Endothelial cell of umbilical vein (primary cell): Measurements from ENCODE around the gene GADL1. TPM values are rescaled to one million over a fixed set of nuclear protein-coding genes. Genes with fewer than 3 reads are reported as not detected.

ENCODE experiments used
- BruUV-seq: library from RNA; stranded (reverse); fragments of 400-500 nt; replicated peaks from 2 replicates; lab custom pipeline; 2021; lab: Mats Ljungman, UMichigan
- CTCF ChIA-PET: fragments of 300-600, 350-600 bp; sonication (Branson Sonifier 250); formaldehyde crosslinking; loops from one replicate; lab custom pipeline; 2021; ENCODE audit warnings: antibody characterized with exemption, inconsistent platforms; lab: Charles Lee
- POLR2A ChIA-PET: fragments of 300-600, 350-600 bp; sonication (Branson Sonifier 250); formaldehyde crosslinking; loops from one replicate; lab custom pipeline; 2021; ENCODE audit warnings: antibody characterized with exemption, inconsistent platforms; lab: Charles Lee
- DNase-seq: peaks from one replicate; pipeline ENCODE4 v3.0.0-alpha.2; 2011; ENCODE audit warnings: low read depth, low spot score
- FAIRE-seq: peaks from 2 replicates; lab custom pipeline; 2011; peaks lifted over from hg19 to GRCh38; lab: Jason Lieb, UNC
- H2AFZ ChIP-seq: 2 replicates; pipeline ENCODE4 v1.6.0; 2012; ENCODE audit warnings: low read depth, low read length, control low read depth, inconsistent platforms
- H3K27ac ChIP-seq: 2 replicates; pipeline ENCODE4 v1.5.1; 2011; ENCODE audit warnings: low read depth, mild to moderate bottlenecking, control low read depth, low read length, moderate library complexity; ENCODE audit not compliant: insufficient read depth
- H3K27me3 ChIP-seq, 2 experiments: 2 replicates each; pipeline versions ENCODE4 v1.6.0 to v1.6.1; 2011; ENCODE audit warnings: low read length in 2 of 2, mixed read lengths in 1 of 2; ENCODE audit not compliant: control insufficient read depth in 2 of 2, insufficient read depth in 2 of 2
- H3K36me3 ChIP-seq, 2 experiments: 2 replicates in 1 of 2; 3 replicates in 1 of 2; pipeline ENCODE4 v1.5.1; 2011; ENCODE audit warnings: low read length in 2 of 2, mild to moderate bottlenecking in 1 of 2, moderate library complexity in 1 of 2; ENCODE audit not compliant: control insufficient read depth in 2 of 2, insufficient read depth in 2 of 2; ENCODE audit errors: extremely low read depth in 1 of 2
- H3K4me1 ChIP-seq: 3 replicates; pipeline ENCODE4 v1.5.1; 2011; ENCODE audit warnings: mild to moderate bottlenecking, low read length; ENCODE audit not compliant: control insufficient read depth, insufficient read depth; ENCODE audit errors: extremely low read depth
- H3K4me2 ChIP-seq: 2 replicates; pipeline ENCODE4 v1.6.1; 2011; ENCODE audit warnings: low read length, control low read depth, mixed read lengths; ENCODE audit not compliant: insufficient read depth
- H3K4me3 ChIP-seq, 3 experiments: fragments of 200-600 bp in 1 of 3; sonication (generic), shearing (Covaris generic) in 1 of 3; replicated peaks in 1 of 3; 2 replicates each; pipeline ENCODE4 v1.5.1; 2011 to 2016; ENCODE audit warnings: control low read depth in 3 of 3, low read length in 3 of 3, mild to moderate bottlenecking in 2 of 3, inconsistent platforms in 1 of 3, low read depth in 1 of 3, moderate library complexity in 1 of 3; ENCODE audit not compliant: insufficient read depth in 1 of 3
- H3K79me2 ChIP-seq: 2 replicates; pipeline ENCODE4 v1.6.0; 2012; ENCODE audit warnings: low read length, inconsistent platforms; ENCODE audit not compliant: control insufficient read depth, insufficient read depth
- H3K9ac ChIP-seq: replicated peaks from 2 replicates; pipeline ENCODE3; 2011; ENCODE audit warnings: low read length, control low read depth; ENCODE audit not compliant: insufficient read depth; ENCODE audit errors: extremely low read depth
- H3K9me1 ChIP-seq: replicated peaks from 3 replicates; pipeline ENCODE4 v1.6.0; 2011; ENCODE audit warnings: mild to moderate bottlenecking, low read length; ENCODE audit not compliant: control insufficient read depth, insufficient read depth; ENCODE audit errors: extremely low read depth
- H3K9me3 ChIP-seq: replicated peaks from 2 replicates; pipeline ENCODE4 v1.5.1; 2012; ENCODE audit warnings: low read length, inconsistent platforms; ENCODE audit not compliant: control insufficient read depth, insufficient read depth
- H4K20me1 ChIP-seq: replicated peaks from 2 replicates; pipeline ENCODE3; 2011; ENCODE audit warnings: mild to moderate bottlenecking, low read length; ENCODE audit not compliant: control insufficient read depth, insufficient read depth; ENCODE audit errors: extremely low read depth
- CTCF ChIP-seq, 2 donors: IDR thresholded peaks; 1 replicate in 1 of 2; 2 replicates in 1 of 2; pipeline ENCODE4 v1.5.1; 2011; ENCODE audit warnings: low read length in 2 of 2, mild to moderate bottlenecking in 2 of 2, moderate library complexity in 2 of 2, control low read depth in 1 of 2, inconsistent platforms in 1 of 2, low read depth in 1 of 2; ENCODE audit not compliant: insufficient read depth in 1 of 2; ENCODE audit errors: extremely low read depth in 1 of 2
- EZH2 ChIP-seq: IDR thresholded peaks from 2 replicates; pipeline ENCODE4 v1.6.1; 2012; ENCODE audit warnings: borderline replicate concordance, low read depth, mild to moderate bottlenecking, moderate library complexity, low read length, inconsistent platforms; ENCODE audit not compliant: severe bottlenecking
- FOS ChIP-seq: IDR thresholded peaks from 2 replicates; pipeline ENCODE4 v1.6.1; 2011; ENCODE audit warnings: mild to moderate bottlenecking, low read length, moderate library complexity, borderline replicate concordance; ENCODE audit not compliant: insufficient read depth
- GATA2 ChIP-seq: IDR thresholded peaks from 2 replicates; pipeline ENCODE4 v1.7.0; 2011; ENCODE audit warnings: low read depth, mild to moderate bottlenecking, moderate library complexity, mixed read lengths, low read length; ENCODE audit not compliant: insufficient read length, insufficient read depth
- JUN ChIP-seq: IDR thresholded peaks from 2 replicates; pipeline ENCODE4 v1.6.1; 2011; ENCODE audit warnings: borderline replicate concordance, low read depth; ENCODE audit not compliant: insufficient read length, insufficient read depth
- MAX ChIP-seq: IDR thresholded peaks from 2 replicates; pipeline ENCODE4 v1.6.1; 2011; ENCODE audit not compliant: insufficient read depth, insufficient read length
- MYC ChIP-seq: IDR thresholded peaks from one replicate; pipeline ENCODE4 v1.6.1; 2011; ENCODE audit warnings: mild to moderate bottlenecking, low read depth, low read length
- POLR2A ChIP-seq: IDR thresholded peaks from 2 replicates; pipeline ENCODE4 v1.6.1; 2012; ENCODE audit warnings: low read depth, mild to moderate bottlenecking, control low read depth, low read length
- POLR2AphosphoS5 ChIP-seq: IDR thresholded peaks from 2 replicates; pipeline ENCODE4 v1.6.1; 2012; ENCODE audit warnings: low read depth, mild to moderate bottlenecking, control low read depth, low read length, moderate library complexity; ENCODE audit not compliant: insufficient read depth
- dilution Hi-C: fragments of 300-500 bp; cut with MboI; formaldehyde crosslinking; loops from one replicate; pipeline ENCODE4 v1.15.0; 2019; ENCODE audit warnings: low sequenced_read_pairs; ENCODE audit not compliant: extremely low pct_ligation_motif_present
- intact Hi-C: fragments of 100-400 bp; cut with micrococcal nuclease; formaldehyde crosslinking; loops from one replicate; pipeline ENCODE4 v1.10.0; 2022
- polyA plus RNA-seq, 4 experiments: library from polyadenylated mRNA; depleted of rRNA in 3 of 4; stranded (reverse) in 3 of 4; unstranded in 1 of 4; fragments of >200 nt; gene quantifications; 2 replicates each; pipeline versions ENCODE4 v1.2.1 to v1.2.3, GENCODE V29; 2011 to 2012; ENCODE audit warnings: missing spikeins in 1 of 4
- total RNA-seq: library from RNA; stranded (reverse); gene quantifications from 2 replicates; pipeline ENCODE4 v1.2.3, GENCODE V29; 2021

The GADL1 gene
- total and polyA plus RNA-seq, 2 donors (not counting 3 experiments of a cell fraction or from before 2014, with no cell fraction given), result not detected

- ChIA-PET CTCF (interaction anchor here (1.5 to 9.4 kb wide), 4 partner anchors 17 to 740 kb away, joined by 3 to 170 read pairs (median 78); no protein-coding TSS in a partner anchor), POLR2A (no interaction called here)
- Histone ChIP-seq H3K9me3 (no peaks in the 10 kb centered on the region), H3K27me3 (no peaks in the 10 kb centered on the region), H2AFZ (no peak overlapping the region), H3K27ac (no peak overlapping the region), H4K20me1 (no peaks in the 10 kb centered on the region), H3K4me3 (no peak overlapping the region), H3K9me1 (no peaks in the 10 kb centered on the region), H3K9ac (no peak overlapping the region), H3K36me3 (no peaks in the 10 kb centered on the region), H3K4me2 (no peak overlapping the region), H3K79me2 (no peaks in the 10 kb centered on the region), H3K4me1 (peaks cover 6% of the 10 kb centered on the region)
- no peak for DNase-seq
- intact Hi-C loops (loop anchor here (10.0 kb wide), 2 partner anchors 989 to 1469 kb away; partner anchors contain the start of gene RBMS3), dilution Hi-C loops (loop anchor here (25.0 kb wide), 1 partner anchor 716 kb away; no protein-coding TSS in a partner anchor)
- no peak for FAIRE-seq
- no TSS peak for BruUV-seq
- no peak for TF ChIP-seq CTCF (IDR thresholded peaks at IDR 0.05; ENCODE audit: extremely low read depth in 1 of 2, insufficient read depth in 1 of 2, low read depth in 1 of 2, low read length in 2 of 2)
- TF ChIP-seq POLR2AphosphoS5, result no peak
- TF ChIP-seq GATA2, result no peak
- TF ChIP-seq POLR2A, result no peak
- no peak for TF ChIP-seq MAX
- TF ChIP-seq EZH2, result no peak
- no peak for TF ChIP-seq MYC
- TF ChIP-seq FOS, result no peak
- TF ChIP-seq JUN, result no peak
These were observed 140.7 kb downstream of the GADL1 start for GRCh38 chr3:30753766-30754165.
